ENCODE measurements around the gene SAFB. TPM values are rescaled to one million over a fixed set of nuclear protein-coding genes. Genes with fewer than 3 reads are reported as not detected.
"Not testable (repeated sequence)": the region's sequence is repeated elsewhere in the genome, so short reads cannot be mapped to it uniquely, and the experiment has no call there.

SAFB gene
- total RNA-seq, 1 experiment from 2014 or later: 171 TPM

DNA sequence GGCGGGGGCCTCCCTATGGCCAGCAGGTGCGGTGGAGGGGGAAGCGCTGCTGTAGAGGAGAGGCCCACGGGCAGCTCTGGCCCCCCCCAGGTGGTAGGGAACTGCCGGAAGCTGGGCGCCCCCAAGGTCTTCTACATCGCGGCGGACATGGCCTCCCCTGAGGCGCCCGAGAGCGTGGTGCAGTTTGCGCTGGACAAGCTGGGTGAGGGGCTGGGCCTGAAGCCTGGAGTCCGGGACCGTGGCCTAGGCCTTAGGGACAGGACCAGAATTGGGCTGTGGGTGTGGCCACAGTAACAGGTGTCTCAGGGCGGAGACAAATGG lies 63.4 kb downstream of the SAFB start:
- no peaks in the 10 kb centered on the region for H3K4me1 ChIP-seq (ENCODE audit: insufficient read depth, low read length, poor library complexity, severe bottlenecking)
- BruUV-seq (replicated peaks): no TSS peak
- DNase-seq (ENCODE audit: low spot score): no peak
- H3K36me3 ChIP-seq (ENCODE audit: insufficient read depth, low read length, poor library complexity, severe bottlenecking): peaks cover 3% of the 10 kb centered on the region
- H3K27ac ChIP-seq (ENCODE audit: low read depth, low read length, poor library complexity, severe bottlenecking): no peak overlapping the region
- H3K4me3 ChIP-seq (ENCODE audit: low read depth, low read length, poor library complexity, severe bottlenecking): peak overlapping the region; percentile 64
- no peaks in the 10 kb centered on the region for H3K27me3 ChIP-seq (replicated peaks; ENCODE audit: insufficient read depth, low read depth, low read length, poor library complexity)
- TF ChIP-seq, protein P1, sequence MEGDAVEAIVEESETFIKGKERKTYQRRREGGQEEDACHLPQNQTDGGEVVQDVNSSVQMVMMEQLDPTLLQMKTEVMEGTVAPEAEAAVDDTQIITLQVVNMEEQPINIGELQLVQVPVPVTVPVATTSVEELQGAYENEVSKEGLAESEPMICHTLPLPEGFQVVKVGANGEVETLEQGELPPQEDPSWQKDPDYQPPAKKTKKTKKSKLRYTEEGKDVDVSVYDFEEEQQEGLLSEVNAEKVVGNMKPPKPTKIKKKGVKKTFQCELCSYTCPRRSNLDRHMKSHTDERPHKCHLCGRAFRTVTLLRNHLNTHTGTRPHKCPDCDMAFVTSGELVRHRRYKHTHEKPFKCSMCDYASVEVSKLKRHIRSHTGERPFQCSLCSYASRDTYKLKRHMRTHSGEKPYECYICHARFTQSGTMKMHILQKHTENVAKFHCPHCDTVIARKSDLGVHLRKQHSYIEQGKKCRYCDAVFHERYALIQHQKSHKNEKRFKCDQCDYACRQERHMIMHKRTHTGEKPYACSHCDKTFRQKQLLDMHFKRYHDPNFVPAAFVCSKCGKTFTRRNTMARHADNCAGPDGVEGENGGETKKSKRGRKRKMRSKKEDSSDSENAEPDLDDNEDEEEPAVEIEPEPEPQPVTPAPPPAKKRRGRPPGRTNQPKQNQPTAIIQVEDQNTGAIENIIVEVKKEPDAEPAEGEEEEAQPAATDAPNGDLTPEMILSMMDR (conservative IDR thresholded peaks at IDR 0.05; ENCODE audit: low read depth, low read length): no peak
- TF ChIP-seq EZH2 (IDR thresholded peaks at IDR 0.05; ENCODE audit: borderline replicate concordance, low read depth, low read length, poor library complexity, severe bottlenecking): no peak
- CTCF ChIA-PET: interaction anchor here (0.6 kb wide), 1 partner anchor 757 kb away, joined by 6 read pairs; no protein-coding TSS in a partner anchor
- intact Hi-C loops (cut with micrococcal nuclease; ENCODE audit: unreplicated experiment): no loop called here
- POLR2A ChIA-PET (ENCODE audit: low non-redundant PET): no interaction called here
- no peaks in the 10 kb centered on the region for H3K9me3 ChIP-seq (ENCODE audit: low read depth, low read length, poor library complexity, severe bottlenecking)

DNA sequence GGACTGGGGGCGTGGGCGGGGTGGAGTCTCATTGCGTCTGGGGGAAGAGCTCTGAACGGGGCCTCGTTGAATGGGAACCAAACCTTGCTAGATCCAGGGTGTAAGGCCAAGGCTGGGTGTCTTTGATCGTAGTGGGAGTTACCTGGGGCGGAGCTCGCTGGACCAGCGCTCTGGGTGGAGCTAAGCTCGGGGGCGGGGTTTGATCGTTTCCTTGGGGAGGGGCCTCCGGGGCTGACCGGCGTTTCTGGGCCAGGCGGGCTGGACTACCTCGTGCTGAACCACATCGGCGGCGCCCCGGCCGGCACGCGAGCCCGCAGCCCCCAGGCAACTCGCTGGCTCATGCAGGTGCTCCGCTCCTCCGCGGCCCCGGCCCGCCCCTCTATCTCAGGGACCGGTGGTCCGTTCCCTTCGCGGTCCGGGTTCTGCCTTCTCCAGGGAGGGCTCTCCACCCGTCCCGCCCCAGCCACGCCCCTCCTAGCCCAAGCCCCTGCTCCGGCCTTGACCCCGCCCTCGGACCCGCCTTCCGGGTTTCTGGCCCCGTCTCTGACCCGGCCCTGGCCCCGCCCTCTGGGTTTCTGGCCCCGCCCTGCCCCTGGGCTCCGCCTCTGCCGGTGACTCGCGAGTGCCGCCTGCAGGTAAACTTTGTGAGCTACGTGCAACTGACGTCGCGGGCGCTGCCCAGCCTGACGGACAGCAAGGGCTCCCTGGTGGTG lies 63.9 kb downstream of the SAFB start:
- Histone ChIP-seq H3K27ac (ENCODE audit: low read depth, low read length, poor library complexity, severe bottlenecking) (peak overlapping the region; percentile 58), H3K4me3 (ENCODE audit: low read depth, low read length, poor library complexity, severe bottlenecking) (peak overlapping the region; percentile 64), H3K27me3 (replicated peaks; ENCODE audit: insufficient read depth, low read depth, low read length, poor library complexity) (no peaks in the 10 kb centered on the region), H3K4me1 (ENCODE audit: insufficient read depth, low read length, poor library complexity, severe bottlenecking) (peaks cover 3% of the 10 kb centered on the region), H3K36me3 (ENCODE audit: insufficient read depth, low read length, poor library complexity, severe bottlenecking) (peaks cover 8% of the 10 kb centered on the region), H3K9me3 (ENCODE audit: low read depth, low read length, poor library complexity, severe bottlenecking) (no peaks in the 10 kb centered on the region)
- CTCF ChIA-PET: interaction anchor here (0.6 to 0.8 kb wide), 7 partner anchors 19 to 539 kb away, joined by 3 to 17 read pairs (median 7); partner anchors contain the start of gene TINCR
- TF ChIP-seq, protein P1 (conservative IDR thresholded peaks at IDR 0.05; ENCODE audit: low read depth, low read length): peak; percentile 96
- TF ChIP-seq EZH2 (IDR thresholded peaks at IDR 0.05; ENCODE audit: borderline replicate concordance, low read depth, low read length, poor library complexity, severe bottlenecking): no peak
- BruUV-seq (replicated peaks): no TSS peak
- POLR2A ChIA-PET (ENCODE audit: low non-redundant PET): interaction anchor here (0.6 to 0.8 kb wide), 2 partner anchors 25 to 1599 kb away, joined by 3 to 4 read pairs; no protein-coding TSS in a partner anchor
- DNase-seq (ENCODE audit: low spot score): peak; percentile 92
- intact Hi-C loops (cut with micrococcal nuclease; ENCODE audit: unreplicated experiment): no loop called here

DNA sequence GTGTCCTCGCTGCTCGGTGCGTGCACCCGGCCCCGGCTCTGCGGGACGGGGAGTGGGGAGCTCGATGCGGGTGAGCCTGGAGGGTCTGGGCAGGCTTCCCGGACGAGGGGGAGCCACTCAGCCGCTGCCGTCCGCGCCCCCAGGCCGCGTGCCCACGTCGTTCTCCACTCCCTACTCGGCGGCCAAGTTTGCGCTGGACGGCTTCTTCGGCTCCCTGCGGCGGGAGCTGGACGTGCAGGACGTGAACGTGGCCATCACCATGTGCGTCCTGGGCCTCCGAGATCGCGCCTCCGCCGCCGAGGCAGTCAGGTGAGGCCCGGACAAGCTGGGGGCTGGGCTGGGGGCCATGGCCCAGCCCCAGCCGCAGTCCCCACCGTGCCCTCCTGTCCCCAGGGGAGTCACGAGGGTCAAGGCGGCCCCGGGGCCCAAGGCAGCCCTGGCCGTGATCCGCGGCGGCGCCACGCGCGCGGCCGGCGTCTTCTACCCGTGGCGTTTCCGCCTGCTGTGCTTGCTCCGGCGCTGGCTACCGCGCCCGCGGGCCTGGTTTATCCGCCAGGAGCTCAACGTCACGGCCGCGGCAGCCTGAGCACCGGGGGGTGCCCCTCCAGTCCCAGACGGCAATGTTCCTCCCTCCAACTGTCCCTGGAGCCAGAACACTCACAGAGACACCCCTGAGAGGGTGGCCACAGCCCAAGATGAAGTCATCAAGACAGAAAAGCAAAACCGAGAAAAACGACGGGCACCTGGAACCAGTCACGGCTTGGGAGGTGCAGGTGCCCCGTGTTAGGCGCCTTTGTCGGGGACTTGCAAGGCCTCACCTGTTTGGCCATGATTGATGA lies 64.7 kb downstream of the SAFB start:
- DNase-seq (ENCODE audit: low spot score): no peak
- Histone ChIP-seq H3K4me1 (ENCODE audit: insufficient read depth, low read length, poor library complexity, severe bottlenecking) (peaks cover 8% of the 10 kb centered on the region), H3K36me3 (ENCODE audit: insufficient read depth, low read length, poor library complexity, severe bottlenecking) (peaks cover 16% of the 10 kb centered on the region), H3K27ac (ENCODE audit: low read depth, low read length, poor library complexity, severe bottlenecking) (peak overlapping the region; percentile 58), H3K9me3 (ENCODE audit: low read depth, low read length, poor library complexity, severe bottlenecking) (no peaks in the 10 kb centered on the region), H3K27me3 (replicated peaks; ENCODE audit: insufficient read depth, low read depth, low read length, poor library complexity) (no peaks in the 10 kb centered on the region), H3K4me3 (ENCODE audit: low read depth, low read length, poor library complexity, severe bottlenecking) (peak overlapping the region; percentile 64)
- ChIA-PET CTCF (interaction anchor here (0.6 to 0.8 kb wide), 7 partner anchors 20 to 539 kb away, joined by 3 to 17 read pairs (median 7); partner anchors contain the start of gene TINCR), POLR2A (ENCODE audit: low non-redundant PET) (interaction anchor here (0.6 to 0.8 kb wide), 3 partner anchors 20 to 1600 kb away, joined by 3 to 4 read pairs (median 4); no protein-coding TSS in a partner anchor)
- TF ChIP-seq, protein P1 (conservative IDR thresholded peaks at IDR 0.05; ENCODE audit: low read depth, low read length): no peak; the same call in 1 of the 2 replicates
- TF ChIP-seq EZH2 (IDR thresholded peaks at IDR 0.05; ENCODE audit: borderline replicate concordance, low read depth, low read length, poor library complexity, severe bottlenecking): no peak
- intact Hi-C loops (cut with micrococcal nuclease; ENCODE audit: unreplicated experiment): no loop called here
- no TSS peak for BruUV-seq (replicated peaks)

DNA sequence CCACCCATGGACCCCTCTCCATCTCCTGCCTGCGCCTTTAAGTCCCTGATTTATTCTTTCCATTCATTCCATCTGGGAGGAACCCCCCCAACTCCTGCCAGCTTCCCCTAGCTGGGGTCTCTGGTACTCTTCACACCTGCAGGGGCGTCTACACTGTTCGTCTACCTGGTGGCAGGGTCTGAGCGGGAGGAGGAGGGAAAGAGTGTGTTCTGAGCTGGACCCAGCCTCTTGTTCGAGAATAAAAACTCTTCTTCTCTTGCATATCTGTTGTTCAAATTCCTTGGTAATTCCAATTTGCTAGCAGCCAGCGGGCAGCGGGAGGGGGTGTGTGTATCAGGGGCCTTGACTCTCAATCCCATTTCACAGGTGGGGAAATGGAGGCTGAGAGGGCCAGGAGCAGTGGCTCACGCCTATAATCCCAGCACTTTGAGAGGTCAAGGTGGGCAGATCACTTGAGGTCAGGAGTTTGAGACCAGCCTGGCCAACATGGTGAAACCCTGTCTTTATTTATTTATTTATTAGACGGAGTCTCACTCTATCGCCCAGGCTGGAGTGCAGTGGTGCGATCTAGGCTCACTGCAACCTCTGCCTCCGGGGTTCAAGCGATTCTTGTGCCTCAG lies 65.5 kb downstream of the SAFB start:
- H3K27me3 ChIP-seq (replicated peaks; ENCODE audit: insufficient read depth, low read depth, low read length, poor library complexity); DNase-seq (ENCODE audit: low spot score); intact Hi-C loops (cut with micrococcal nuclease; ENCODE audit: unreplicated experiment); BruUV-seq (replicated peaks); H3K4me3 ChIP-seq (ENCODE audit: low read depth, low read length, poor library complexity, severe bottlenecking); H3K9me3 ChIP-seq (ENCODE audit: low read depth, low read length, poor library complexity, severe bottlenecking); H3K4me1 ChIP-seq (ENCODE audit: insufficient read depth, low read length, poor library complexity, severe bottlenecking); H3K27ac ChIP-seq (ENCODE audit: low read depth, low read length, poor library complexity, severe bottlenecking): not testable (repeated sequence)
- H3K36me3 ChIP-seq (ENCODE audit: insufficient read depth, low read length, poor library complexity, severe bottlenecking): peaks cover 23% of the 10 kb centered on the region
- ChIA-PET CTCF (interaction anchor here (0.5 kb wide), 1 partner anchor 115 kb away, joined by 3 read pairs; no protein-coding TSS in a partner anchor), POLR2A (ENCODE audit: low non-redundant PET) (interaction anchor here (0.6 kb wide), 1 partner anchor 20 kb away, joined by 4 read pairs; no protein-coding TSS in a partner anchor)

Data from A673 (cell line).